Skin epidermis (tissue), 12 donors: ENCODE results near the gene IER5L.
A peak's percentile ranks its signal among the peaks of the same experiment; 100 is the strongest.

Source experiments
- H3K27ac ChIP-seq, 21 experiments: fragments of 200-600 bp; sonication (generic) in 11 of 21; one replicate each; pipeline ENCODE4 v1.5.0; 2020; ENCODE audit warnings: mild to moderate bottlenecking in 3 of 21, inconsistent platforms in 2 of 21, moderate library complexity in 2 of 21
- H3K4me3 ChIP-seq, 7 experiments: fragments of 200-600 bp; sonication (generic) in 2 of 7; one replicate each; pipeline ENCODE4 v1.5.0; 2020; ENCODE audit warnings: inconsistent platforms in 2 of 7, mild to moderate bottlenecking in 2 of 7, moderate library complexity in 1 of 7

The IER5L gene

DNA sequence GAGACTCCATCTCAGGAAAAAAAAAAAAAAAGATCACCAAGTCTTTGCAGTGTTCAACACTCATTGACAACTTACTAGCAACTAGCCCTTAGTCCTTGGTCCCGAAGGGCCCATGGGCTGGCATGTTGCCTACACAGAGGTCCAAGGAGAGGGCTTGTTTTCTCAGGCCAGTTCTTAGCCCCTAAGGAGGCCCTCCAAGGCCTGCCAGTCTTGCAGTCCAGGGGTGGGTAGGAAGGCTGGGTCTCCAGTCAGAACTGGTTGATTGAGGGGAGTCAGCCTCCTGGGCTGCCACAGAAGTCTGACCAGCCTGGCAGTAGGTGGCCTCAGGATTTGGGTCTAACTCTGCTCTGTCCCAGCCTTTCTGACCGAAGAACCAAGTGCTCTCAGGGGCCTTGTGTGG, 32.7 kb downstream of the IER5L start:
- Histone ChIP-seq H3K27ac (peak overlapping the region in 20 of 21 experiments; percentile 4 to 99 (median 82)), H3K4me3 (no peak overlapping the region)

DNA sequence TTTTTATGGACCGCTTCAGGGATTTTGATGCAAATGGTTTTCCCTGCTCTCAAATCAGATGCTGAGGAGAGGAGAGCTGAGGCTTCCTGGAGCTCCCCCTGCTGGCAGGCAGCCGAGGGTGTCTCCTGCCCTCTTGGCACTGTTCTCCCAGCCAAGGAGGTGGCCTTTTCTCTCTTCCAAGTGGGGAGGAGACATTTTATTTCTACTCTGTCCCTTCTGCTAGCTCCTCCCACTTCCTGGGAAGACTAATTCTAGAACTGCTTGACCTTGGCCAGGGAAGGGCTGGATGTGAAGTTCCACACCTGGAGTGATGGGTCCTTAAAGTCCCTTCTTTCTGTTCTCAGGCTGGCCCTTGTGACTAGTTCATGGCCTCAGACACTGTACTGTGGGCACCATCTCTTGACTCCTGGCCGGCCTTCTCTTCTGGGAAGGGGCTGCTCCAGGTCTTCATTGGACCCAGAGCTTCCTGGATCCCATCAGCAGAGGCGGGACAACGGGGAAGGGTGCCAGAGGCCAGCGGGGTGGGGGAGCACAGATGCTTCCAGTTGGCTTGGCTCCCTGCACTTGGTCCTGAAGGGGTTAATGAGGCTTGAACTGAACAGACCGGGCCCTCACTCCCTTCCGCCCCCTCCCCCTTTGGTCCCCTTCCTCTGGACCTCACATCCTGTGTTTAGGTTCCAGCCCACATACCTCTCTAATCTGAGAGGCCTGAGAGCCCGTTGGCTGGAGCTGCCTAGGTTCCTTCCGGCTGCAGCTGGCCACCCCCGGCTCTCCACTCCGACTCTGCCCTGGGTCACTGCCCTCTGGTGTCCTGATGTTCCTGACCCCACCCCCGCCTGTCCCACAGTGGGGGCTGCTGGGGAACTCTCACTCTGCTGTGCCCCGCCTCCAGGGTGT, 34.8 kb downstream of the IER5L start:
- Histone ChIP-seq H3K27ac (peak overlapping the region in 20 of 21 experiments; percentile 96 to 100 (median 100)), H3K4me3 (no peak overlapping the region)

DNA sequence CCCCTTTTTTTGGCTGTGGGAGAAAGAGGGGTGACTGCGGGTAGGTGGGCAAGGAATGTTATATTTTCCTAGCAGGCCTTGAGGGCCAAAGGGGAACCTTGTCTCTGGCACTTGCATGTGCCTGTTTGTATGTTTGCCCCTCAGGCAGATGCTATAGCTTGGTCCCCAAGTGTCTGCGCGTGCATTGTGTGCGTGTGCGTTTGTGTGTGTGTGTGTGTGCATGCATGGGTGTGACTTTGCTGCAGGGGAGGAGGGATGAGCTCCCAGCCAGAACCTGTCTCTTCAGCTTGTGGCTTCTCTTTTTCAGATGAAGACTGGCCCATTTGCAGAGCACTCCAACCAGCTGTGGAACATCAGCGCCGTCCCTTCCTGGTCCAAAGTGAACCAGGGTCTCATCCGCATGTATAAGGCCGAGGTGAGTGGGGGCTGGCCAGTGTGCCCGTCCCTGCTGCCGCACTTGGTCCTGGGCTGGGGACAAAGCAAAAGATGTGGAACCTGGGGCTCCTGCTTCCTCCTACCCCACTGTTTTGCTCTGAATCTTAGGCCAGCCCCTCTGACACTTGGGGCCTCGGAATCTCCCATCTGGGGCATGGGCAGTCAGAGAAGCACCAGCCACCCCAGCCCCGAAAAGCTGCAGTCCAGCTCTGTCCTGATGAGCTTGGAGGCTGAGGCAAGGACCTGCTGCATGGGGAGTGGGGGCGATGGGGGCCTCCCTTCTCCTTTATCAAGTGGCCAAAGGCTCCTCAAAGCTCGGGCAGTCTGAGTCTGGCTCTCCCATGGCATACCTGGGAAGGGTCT, 35.7 kb downstream of the IER5L start:
- no peak overlapping the region for H3K4me3 ChIP-seq

DNA sequence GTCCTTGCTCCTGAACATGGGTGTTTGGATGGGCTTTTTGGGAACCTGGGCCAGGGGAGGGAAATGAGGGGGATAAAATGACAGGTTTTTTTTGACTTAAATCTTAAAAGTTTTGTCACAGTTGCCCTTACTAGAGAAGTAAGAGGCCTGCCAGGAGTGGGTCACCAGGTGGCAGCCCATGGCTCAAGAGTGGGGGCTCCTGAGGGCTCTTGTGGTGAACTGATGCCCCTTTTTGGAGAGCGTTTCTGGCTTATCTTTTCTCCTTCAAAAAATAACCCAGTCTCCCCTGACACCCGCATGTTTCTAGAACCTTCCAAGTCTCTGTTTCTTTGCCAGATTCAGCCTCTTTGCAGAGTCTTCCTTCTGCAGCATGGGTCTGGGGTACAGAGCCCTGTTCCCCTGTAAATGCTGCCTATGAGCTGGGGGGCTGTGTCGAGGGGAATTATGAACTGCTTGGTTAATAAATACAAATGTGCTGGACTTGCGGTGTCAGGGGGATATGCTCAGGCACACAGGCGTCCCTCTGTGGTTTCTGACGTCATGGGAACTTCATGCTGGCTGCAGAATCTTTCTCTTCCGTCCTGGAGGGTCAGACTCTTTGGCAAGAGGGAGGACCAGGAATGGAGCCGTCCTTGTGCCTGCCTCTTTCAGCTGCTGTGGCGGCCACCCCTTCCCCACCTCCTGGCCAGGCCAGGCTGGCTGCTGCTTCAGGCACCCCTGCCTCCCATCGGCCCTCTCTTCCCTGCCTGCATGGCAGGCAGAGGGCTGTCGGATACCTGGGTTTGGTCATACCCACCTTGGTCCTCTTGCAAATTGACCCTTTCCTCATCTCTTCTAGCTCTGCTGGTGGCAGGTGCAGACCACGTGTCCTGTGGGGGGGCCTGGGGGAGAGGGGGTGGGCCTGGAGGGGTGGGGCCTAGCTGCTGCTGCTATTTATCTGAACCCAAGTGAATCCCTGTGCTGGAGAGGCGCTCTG, 36.7 kb downstream of the IER5L start:
- peak overlapping the region in 6 of 7 experiments; percentile 7 to 39 (median 25) for H3K4me3 ChIP-seq
- peak overlapping the region; percentile 95 to 100 (median 100) for H3K27ac ChIP-seq

More for the DNA sequence above, 35.7 kb downstream of the IER5L start:
- H3K27ac ChIP-seq: peak overlapping the region; percentile 40 to 100 (median 100)

DNA sequence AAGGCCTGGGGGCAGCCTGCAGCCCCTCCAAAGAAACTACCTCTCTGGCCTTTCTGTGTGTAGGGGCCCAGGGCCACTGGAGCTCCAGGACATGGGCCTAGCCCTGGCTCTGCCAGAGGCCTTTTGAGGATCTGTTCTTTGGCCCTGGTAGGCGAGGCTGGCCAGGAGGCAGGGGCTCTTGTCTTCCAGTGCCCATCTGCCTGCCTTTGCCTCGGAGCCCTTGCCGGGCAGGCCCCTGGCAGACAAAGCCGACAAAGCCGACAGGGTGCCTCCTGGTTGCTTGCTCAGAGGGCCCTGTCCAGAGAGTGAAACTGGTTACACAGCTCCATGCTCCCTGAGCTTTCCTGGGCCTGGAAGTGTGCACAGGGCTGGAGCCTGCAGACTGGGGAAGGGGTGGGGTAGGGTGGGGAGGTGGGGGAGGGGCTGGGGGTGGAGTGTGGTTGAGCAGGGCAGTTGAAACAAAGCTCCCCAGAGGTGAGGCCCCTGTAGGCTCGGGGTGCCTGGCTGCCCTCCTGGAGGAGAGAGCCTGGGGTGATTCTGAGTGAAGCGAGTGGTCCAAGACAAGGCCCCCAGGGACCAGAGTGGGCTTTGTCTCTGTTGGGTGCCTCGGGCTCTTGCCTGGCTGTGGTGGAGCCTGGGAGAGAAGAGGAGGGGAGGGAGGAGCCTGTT, 37.5 kb downstream of the IER5L start:
- peak overlapping the region; percentile 7 to 39 (median 29) for H3K4me3 ChIP-seq
- H3K27ac ChIP-seq: peak overlapping the region; percentile 95 to 100 (median 100)

DNA sequence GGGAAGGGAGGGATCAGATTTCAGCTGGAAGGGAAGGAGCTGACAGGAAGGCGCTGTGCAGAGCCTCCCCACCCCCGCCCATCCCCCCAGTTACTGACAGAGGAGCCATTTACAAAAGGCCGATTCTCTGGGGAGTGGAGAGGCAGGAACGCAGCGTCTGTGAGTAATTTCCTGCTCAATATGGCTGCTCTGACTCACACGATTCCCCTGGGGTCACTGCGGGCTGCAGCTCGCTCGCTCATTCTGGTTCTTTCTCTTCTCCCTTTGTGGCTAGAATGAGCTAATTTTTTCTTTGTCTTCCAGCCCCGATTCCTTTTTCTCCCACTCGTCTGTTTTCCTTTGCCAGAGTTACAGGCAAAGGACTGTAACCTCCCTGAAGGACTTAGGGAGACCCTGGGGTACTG, 38.1 kb downstream of the IER5L start:
- H3K4me3 ChIP-seq: peak overlapping the region; percentile 20 to 39 (median 29)
- peak overlapping the region; percentile 95 to 100 (median 100) for H3K27ac ChIP-seq

DNA sequence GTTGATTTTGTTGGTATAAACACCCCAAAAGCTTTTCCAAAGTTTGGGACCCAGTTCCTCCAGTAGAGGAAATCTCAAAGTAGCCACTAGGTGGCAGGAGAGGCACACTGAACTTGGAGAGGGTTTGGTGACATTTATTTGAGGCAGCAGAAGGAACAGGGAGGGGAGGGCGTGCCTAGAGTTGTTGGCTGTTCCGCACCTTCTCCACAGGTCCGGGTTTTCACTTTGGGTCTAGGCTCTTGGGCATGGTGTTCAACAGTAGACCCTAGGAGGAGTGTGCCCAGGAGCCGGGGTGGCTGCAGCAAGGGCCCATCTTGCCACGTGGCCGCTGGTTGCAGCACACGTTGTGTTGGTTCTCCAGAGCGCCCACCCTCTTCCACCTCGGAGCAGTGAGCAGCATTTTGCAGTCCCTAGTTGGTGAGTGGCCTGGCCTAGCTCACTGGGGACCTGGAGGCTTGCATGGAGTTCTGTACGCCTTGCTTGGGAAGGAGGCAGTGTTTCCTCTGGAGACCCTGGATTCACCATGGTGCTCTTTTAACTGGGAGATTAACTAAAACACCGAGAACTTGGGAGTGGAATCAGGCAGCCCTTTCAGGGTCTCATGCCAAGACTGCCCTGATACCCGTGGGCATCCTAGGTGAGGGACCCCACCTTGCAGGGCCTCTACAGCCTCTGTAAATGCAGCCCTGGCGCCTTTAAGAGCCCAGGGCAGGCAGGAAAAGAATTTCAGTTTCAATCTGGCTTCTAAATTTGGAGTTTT, 38.6 kb downstream of the IER5L start:
- peak overlapping the region; percentile 17 to 100 (median 100) for H3K27ac ChIP-seq
- peak overlapping the region; percentile 20 to 39 (median 29) for H3K4me3 ChIP-seq

DNA sequence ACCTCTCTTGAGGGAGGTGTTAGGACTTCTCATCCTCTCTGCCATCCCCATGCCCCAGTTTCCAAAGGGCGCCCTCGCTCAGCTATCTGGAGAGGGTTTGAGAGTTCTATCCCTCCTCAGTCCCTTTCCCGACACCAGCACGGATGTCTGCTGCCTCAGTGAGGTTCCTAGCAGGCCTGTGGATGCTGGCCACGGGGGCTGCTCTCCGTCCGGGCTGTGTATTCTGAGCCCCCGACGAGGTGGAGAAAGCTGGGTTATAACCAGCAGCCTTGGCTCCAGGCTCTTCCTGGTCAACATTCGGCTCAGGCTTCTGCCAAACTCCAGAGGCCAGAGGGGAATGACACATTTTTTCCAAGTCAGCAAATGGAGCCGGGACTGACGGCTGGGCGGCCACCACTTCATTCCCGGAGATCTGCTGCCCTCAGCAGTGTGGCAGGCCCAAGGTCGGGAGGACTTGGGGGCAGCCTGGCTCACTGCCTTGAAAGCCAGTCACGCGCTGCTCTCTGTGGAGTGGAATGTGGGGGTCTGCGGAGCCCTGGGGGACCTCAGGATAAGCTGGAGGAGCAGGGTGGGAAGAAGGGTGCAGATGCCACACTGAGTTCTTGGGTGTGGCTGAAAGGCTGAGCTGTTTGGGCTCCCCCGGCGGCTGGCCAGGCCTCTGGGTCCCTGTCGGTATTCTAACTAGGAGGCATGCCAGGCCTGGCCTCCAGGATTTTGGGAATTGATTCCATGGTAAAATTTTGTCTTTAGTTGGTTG, 39.4 kb downstream of the IER5L start:
- H3K27ac ChIP-seq: peak overlapping the region; percentile 28 to 100 (median 100)
- peak overlapping the region in 2 of 7 experiments; percentile 20 to 35 for H3K4me3 ChIP-seq

DNA sequence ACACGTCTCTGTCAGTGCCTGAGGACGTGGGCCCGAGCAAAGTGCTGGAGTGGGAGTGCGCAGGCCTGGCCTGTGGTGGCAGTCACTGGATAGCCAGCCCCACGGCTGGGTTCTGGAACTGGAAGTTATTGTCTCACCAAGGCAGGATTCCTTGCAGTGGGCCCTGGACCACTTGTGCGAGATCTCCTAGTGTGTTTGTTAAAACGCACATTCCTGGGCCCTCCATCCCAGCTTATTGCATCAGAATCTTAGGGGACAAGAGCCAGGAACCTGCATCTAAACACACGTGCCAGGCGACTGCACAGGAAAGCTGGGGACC, 40.0 kb downstream of the IER5L start:
- no peak overlapping the region for H3K4me3 ChIP-seq
- H3K27ac ChIP-seq: peak overlapping the region in 20 of 21 experiments; percentile 96 to 100 (median 100)

DNA sequence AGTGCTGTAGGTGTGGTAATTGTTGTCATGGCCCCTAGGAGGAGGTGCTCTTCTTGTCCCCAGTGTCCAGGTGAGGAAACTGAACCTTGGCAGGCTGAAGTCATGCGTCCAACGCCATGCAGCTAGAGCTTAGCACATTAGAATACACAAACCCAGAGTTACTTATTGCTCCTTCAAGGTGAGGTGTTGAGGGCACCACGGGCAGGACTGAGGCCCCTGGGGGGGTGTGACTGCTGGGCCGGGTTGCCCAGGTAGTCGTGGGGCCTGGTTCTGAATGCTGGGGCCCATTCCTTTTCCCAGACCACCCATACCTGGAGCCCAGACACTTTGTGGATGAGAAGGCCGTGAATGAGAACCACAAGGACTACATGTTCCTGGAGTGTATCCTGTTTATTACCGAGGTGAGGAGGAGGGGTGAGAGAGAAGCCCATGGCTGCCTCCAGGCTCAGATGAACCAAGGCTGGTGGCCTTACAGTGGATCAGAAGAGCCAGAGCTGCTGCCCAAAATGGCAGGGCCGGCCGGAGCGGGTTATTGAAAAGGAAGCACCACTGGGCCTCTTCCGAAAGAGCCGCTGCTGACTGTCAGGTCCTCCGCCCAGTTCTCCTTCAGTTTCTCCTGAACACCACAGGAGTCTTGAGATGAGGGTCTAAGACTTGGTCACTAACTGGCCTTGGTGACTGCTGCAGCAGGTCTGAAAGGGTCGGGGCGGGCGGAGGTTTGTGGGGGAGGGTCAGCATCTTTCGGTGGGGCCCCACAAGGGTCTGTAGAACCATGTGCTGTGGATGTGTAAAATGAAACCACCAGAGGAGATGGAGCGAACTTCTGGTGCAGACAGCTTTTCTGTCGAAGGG, 40.5 kb downstream of the IER5L start:
- no peak overlapping the region for H3K4me3 ChIP-seq
- peak overlapping the region in 20 of 21 experiments; percentile 96 to 100 (median 100) for H3K27ac ChIP-seq

DNA sequence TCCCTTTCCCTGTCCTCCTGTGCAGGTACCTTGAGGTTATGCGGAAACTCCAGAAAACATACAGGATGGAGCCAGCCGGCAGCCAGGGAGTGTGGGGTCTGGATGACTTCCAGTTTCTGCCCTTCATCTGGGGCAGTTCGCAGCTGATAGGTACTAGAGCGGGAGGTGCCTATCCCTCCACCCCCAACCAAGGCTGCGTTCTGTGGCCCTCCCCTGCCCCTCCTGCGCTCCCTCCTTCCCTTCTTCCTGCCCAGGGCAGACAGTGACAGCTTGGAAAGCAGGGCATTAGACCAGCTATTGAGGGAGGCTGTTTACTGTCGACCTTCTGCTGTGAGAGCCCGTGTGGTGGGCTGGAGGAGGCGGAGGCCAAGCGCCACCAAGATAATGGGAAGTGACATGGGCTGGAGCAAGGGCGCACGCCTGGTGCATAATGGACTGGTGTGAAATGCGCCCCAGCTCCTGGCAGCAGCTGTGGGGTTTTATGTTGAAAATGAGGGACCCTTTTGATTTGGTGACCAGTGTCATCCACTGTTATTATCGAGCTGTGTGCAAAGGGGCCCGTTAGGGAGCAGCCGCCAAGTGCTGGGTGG, 41.5 kb downstream of the IER5L start:
- Histone ChIP-seq H3K4me3 (no peak overlapping the region), H3K27ac (peak overlapping the region in 12 of 21 experiments; percentile 96 to 100 (median 100))

DNA sequence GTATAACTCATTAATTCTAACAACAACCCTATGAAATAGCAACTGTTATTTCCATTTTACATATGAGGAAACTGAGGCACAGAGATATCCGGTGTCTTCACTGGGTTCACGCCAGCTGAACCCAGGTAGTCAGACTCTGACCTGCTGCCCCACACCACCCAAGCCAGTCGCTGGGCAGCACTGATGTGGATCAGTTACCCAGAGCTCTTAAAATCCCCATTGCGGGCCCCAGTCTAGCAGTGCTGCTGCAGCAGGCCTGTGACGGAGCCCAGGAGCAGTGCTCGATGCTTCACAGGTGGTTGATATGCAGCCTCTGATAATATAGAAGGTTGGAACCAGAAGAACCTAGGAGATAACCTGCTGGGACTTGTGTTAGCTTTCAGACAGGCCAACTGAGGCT, 42.6 kb downstream of the IER5L start:
- Histone ChIP-seq H3K27ac (peak overlapping the region in 1 of 21 experiments; percentile 16), H3K4me3 (no peak overlapping the region)

DNA sequence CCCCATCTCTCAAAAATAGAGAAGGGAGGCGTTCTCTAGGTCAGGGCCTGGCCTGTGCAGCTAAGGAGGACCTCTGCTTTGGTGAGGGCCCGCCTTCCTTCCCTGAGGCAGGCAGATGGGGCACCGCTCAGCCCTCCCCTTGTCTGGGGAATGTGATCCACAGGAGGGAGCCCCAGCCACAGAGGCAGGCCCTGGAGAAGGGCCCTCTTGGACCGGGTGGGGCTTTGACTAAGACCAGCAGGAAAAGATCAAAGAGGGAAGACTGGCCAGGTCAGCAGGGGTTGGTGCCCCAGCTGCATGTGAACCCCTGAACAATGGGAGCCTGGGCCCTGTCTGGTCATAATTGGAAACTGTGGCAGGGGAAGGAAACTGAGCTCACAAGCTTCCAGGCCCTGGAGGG, 45.0 kb downstream of the IER5L start:
- H3K4me3 ChIP-seq: no peak overlapping the region
- peak overlapping the region in 1 of 21 experiments; percentile 45 for H3K27ac ChIP-seq

DNA sequence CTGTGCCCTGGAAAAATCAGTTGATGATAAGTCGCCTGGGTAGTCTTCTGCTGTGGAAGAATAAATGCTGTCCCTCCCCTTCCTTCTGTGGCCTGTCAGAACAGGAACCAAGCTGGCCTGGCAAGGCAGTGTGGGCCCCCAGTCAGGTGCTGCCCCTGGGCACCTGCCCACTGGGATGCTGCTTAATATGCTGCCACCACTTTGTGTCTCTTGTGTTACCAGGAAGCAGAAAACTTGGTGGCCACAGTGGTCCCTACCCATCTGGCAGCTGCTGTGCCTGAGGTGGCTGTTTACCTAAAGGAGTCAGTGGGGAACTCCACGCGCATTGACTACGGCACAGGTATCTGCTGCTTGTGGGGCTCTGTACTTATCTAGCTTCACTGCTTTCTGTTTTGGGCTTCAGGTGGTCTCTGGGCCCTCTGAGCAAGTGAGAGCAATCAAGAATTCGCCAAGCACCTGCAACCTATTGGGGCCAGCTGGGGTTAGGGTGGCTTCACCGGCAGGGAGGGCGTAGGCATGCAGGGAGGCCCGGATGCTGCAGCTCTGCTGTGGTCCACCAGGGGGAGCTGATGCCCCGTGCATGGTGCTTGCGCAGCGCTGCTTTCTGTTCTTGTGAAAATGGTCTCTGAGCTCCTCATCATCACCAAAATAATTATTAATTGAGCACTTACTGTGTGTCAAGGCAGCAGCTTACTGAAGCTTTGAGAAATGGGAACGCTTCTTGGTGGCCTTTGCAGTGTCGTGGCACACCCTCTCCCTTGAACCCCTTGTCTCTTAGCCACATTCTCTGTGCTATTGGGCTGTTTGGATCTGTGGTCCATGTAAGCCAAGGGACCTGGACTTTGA, 46.5 kb downstream of the IER5L start:
- no peak overlapping the region for H3K4me3 ChIP-seq
- peak overlapping the region in 3 of 21 experiments; percentile 17 to 58 (median 37) for H3K27ac ChIP-seq

DNA sequence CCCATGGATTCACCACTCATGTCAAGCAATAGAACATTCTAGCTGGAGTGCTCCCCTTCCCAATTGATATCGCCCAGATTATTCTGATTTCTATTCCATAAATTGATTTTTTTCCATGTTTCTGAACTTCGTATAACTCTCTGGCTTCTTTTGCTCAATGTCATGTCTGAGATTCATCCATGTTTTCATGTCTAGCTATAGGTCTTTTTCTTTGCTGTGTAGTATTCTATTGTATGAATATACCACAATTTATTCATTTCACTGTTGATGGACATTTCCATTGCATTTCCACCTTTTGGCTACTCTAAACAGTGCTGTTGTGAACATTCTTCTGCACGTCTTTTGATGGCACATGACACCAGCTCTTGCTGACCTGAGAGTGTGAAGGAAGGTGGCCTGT, 47.3 kb downstream of the IER5L start:
- H3K27ac ChIP-seq: no peak overlapping the region
- H3K4me3 ChIP-seq: no peak overlapping the region
